WERI-Rb-1 (cell line): ENCODE results near the gene TMUB1.

Source experiments
- DNase-seq: peaks from one replicate; pipeline ENCODE4 v3.0.0-alpha.2; 2020
- H3K27ac ChIP-seq: fragments of 250-450 bp; sonication (Bioruptor Pico); 2 replicates; pipeline ENCODE4 v1.5.1; 2020; ENCODE audit warnings: mild to moderate bottlenecking, moderate library complexity
- H3K27me3 ChIP-seq: fragments of 250-450 bp; sonication (Bioruptor Pico); 2 replicates; pipeline ENCODE4 v1.5.1; 2021; ENCODE audit warnings: mild to moderate bottlenecking, low read depth, moderate library complexity; ENCODE audit not compliant: insufficient read depth, severe bottlenecking
- H3K36me3 ChIP-seq: fragments of 250-450 bp; sonication (Bioruptor Pico); 2 replicates; pipeline ENCODE4 v1.5.1; 2020; ENCODE audit warnings: mild to moderate bottlenecking, moderate library complexity
- H3K4me3 ChIP-seq: 2 replicates; pipeline ENCODE4 v1.5.1; 2011; ENCODE audit warnings: low read depth, mild to moderate bottlenecking, control low read depth, low read length
- H3K9me3 ChIP-seq: fragments of 250-450 bp; sonication (Bioruptor Pico); 2 replicates; pipeline ENCODE4 v1.5.1; 2021; ENCODE audit warnings: mild to moderate bottlenecking, moderate library complexity; ENCODE audit not compliant: severe bottlenecking
- CTCF ChIP-seq: IDR thresholded peaks from 2 replicates; pipeline ENCODE4 v1.5.1; 2011; ENCODE audit warnings: low read depth, mild to moderate bottlenecking, control low read depth, inconsistent platforms, low read length

Gene TMUB1

GRCh38 chr7:151095123-151095797, 12.0 kb upstream of the TMUB1 start:
- H3K27me3 ChIP-seq: no peaks in the 10 kb centered on the region
- no peaks in the 10 kb centered on the region for H3K9me3 ChIP-seq
- peaks cover 55% of the 10 kb centered on the region for H3K36me3 ChIP-seq
- no peak overlapping the region for H3K27ac ChIP-seq
- no peak overlapping the region for H3K4me3 ChIP-seq
- no peak for TF ChIP-seq CTCF
- DNase-seq: no peak

- Histone ChIP-seq H3K9me3 (no peaks in the 10 kb centered on the region), H3K36me3 (peaks cover 54% of the 10 kb centered on the region), H3K27ac (no peak overlapping the region), H3K4me3 (no peak overlapping the region), H3K27me3 (no peaks in the 10 kb centered on the region)
- no peak for DNase-seq
- TF ChIP-seq CTCF: no peak
These were observed 11.4 kb upstream of the TMUB1 start for GRCh38 chr7:151094675-151095074.

GRCh38 chr7:151093748-151094147, 10.5 kb upstream of the TMUB1 start:
- Histone ChIP-seq H3K9me3 (no peaks in the 10 kb centered on the region), H3K27me3 (no peaks in the 10 kb centered on the region), H3K36me3 (peaks cover 55% of the 10 kb centered on the region), H3K4me3 (no peak overlapping the region), H3K27ac (no peak overlapping the region)
- no peak for DNase-seq
- no peak for TF ChIP-seq CTCF

- TF ChIP-seq CTCF: no peak
- H3K9me3 ChIP-seq: no peaks in the 10 kb centered on the region
These were observed 8.7 kb upstream of the TMUB1 start for GRCh38 chr7:151091988-151092387.

GRCh38 chr7:151091431-151091830, 8.1 kb upstream of the TMUB1 start:
- H3K9me3 ChIP-seq: no peaks in the 10 kb centered on the region
- TF ChIP-seq CTCF: peak; percentile 83
- DNase-seq: peak; percentile 54
- 0 out of 2 replicates have a peak overlapping the region, but pooled peaks have one; percentile 35 for H3K27ac ChIP-seq
- H3K27me3 ChIP-seq: no peaks in the 10 kb centered on the region
- H3K4me3 ChIP-seq: no peak overlapping the region
- peaks cover 57% of the 10 kb centered on the region for H3K36me3 ChIP-seq

More at GRCh38 chr7:151091988-151092387, 8.7 kb upstream of the TMUB1 start:
- DNase-seq: no peak
- Histone ChIP-seq H3K27me3 (no peaks in the 10 kb centered on the region), H3K36me3 (peaks cover 61% of the 10 kb centered on the region), H3K4me3 (no peak overlapping the region), H3K27ac (no peak overlapping the region)

- Histone ChIP-seq H3K27ac (peak overlapping the region; percentile 35; the same call in 1 of the 2 replicates), H3K27me3 (no peaks in the 10 kb centered on the region), H3K36me3 (peaks cover 55% of the 10 kb centered on the region), H3K9me3 (no peaks in the 10 kb centered on the region), H3K4me3 (no peak overlapping the region)
- TF ChIP-seq CTCF: no peak
- no peak for DNase-seq
These were observed 7.7 kb upstream of the TMUB1 start for GRCh38 chr7:151091003-151091402.
